ENCODE data around the gene HMCN2. TPM values are rescaled to one million over a fixed set of nuclear protein-coding genes. Genes with fewer than 3 reads are reported as not detected.

HMCN2 gene
- total RNA-seq, 2 donors from 2014 or later = 1.3 to 7.3 TPM

DNA sequence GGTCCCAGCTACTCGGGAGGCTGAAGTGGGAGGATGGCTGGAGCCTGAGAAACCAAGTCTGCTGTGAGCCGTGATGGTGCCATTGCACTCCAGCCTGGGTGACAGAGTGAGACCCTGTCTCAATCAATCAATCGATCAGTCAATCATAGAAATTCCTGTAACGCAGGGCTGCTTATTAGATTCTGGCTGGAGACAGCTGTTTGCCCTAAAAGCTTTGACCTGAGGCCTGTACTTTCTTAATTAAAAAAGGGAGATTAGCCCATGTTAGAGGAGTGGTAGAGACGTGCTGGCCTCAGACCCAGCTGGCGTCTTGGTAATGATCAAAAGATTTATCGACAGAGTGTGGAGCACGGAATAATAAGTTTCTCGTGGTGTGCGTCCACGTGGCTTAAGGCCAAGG, 40.5 kb upstream of the HMCN2 start:
- TF ChIP-seq, protein P1, sequence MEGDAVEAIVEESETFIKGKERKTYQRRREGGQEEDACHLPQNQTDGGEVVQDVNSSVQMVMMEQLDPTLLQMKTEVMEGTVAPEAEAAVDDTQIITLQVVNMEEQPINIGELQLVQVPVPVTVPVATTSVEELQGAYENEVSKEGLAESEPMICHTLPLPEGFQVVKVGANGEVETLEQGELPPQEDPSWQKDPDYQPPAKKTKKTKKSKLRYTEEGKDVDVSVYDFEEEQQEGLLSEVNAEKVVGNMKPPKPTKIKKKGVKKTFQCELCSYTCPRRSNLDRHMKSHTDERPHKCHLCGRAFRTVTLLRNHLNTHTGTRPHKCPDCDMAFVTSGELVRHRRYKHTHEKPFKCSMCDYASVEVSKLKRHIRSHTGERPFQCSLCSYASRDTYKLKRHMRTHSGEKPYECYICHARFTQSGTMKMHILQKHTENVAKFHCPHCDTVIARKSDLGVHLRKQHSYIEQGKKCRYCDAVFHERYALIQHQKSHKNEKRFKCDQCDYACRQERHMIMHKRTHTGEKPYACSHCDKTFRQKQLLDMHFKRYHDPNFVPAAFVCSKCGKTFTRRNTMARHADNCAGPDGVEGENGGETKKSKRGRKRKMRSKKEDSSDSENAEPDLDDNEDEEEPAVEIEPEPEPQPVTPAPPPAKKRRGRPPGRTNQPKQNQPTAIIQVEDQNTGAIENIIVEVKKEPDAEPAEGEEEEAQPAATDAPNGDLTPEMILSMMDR (IDR thresholded peaks at IDR 0.05) = no peak
- Histone ChIP-seq H3K27ac (no peak overlapping the region), H3K9me3 (peaks cover 7 to 16% of the 10 kb centered on the region in 2 donors), H3K4me1 (no peaks in the 10 kb centered on the region), H3K36me3 (no peaks in the 10 kb centered on the region), H3K4me3 (no peak overlapping the region), H3K27me3 (no peaks in the 10 kb centered on the region)
- DNase-seq (ENCODE audit: low spot score) = no peak

DNA sequence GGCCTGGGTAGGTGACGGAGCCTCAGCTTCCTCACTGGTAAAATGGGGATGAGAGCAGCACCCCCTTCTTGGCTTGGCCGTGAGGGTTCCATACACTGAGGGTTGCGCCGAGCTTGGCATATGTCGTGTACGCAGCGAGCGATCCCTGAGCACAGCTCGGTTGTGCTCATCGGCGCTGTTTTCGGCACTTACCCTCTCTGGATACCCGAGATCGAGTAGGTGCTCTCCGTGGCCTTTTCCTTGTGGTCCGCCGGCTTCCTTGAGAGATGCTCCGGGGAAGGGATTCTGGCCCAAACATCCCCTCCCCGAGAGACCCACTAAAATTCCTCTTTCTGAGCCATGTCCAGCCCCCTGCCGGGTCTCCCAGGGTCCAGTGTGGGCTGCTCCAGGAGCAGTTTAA, 40.0 kb upstream of the HMCN2 start:
- no peaks in the 10 kb centered on the region for H3K27me3 ChIP-seq
- TF ChIP-seq, protein P1 (IDR thresholded peaks at IDR 0.05) = no peak
- H3K4me3 ChIP-seq = no peak overlapping the region
- no peaks in the 10 kb centered on the region for H3K4me1 ChIP-seq
- H3K9me3 ChIP-seq = peaks cover 7 to 16% of the 10 kb centered on the region in 2 donors
- no peaks in the 10 kb centered on the region for H3K36me3 ChIP-seq
- H3K27ac ChIP-seq = no peak overlapping the region
- no peak for DNase-seq (ENCODE audit: low spot score)

DNA sequence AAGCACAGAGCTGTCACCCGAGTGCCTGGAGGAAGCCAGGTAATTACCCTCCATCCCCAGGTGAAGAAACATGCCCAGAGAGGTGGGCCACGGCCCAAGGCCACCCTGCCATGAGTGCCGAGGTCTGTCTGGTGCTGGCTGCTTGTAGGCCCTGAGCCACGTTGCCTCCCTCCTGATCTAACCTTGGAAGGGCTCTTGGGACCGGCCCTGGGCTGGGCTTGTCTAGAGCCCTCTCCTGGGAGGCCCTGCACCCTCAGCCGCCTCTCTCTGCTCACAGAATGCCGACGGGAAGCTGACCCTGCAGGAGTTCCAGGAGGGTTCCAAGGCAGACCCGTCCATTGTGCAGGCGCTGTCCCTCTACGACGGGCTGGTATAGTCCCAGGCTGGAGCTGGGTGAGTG, 39.4 kb upstream of the HMCN2 start:
- TF ChIP-seq, protein P1 (IDR thresholded peaks at IDR 0.05) = no peak
- H3K4me3 ChIP-seq = no peak overlapping the region
- H3K27me3 ChIP-seq = no peaks in the 10 kb centered on the region
- no peaks in the 10 kb centered on the region for H3K4me1 ChIP-seq
- no peak overlapping the region for H3K27ac ChIP-seq
- no peaks in the 10 kb centered on the region for H3K36me3 ChIP-seq
- DNase-seq (ENCODE audit: low spot score) = no peak
- H3K9me3 ChIP-seq = peaks cover 7 to 16% of the 10 kb centered on the region in 2 donors

DNA sequence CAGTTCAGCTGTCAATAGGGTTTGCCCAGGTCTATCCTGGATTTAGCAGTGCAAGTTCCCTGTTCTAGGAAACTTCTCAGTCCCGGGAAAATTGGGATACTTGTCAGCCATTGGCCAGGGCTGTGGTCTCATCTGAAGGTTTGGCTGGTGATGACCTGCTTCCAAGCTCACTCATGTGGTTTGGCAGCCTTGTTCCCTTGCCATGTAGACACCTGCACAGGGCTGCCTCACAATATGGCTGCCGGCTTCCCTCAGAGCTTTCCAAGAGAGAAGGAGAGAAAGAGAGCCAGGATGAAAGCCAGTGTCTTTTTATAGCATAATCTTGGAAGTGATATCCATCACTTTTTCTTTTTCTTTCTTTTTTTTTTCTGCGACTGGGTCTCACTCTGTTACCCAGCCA, 37.7 kb upstream of the HMCN2 start:
- H3K27ac ChIP-seq = no peak overlapping the region
- TF ChIP-seq, protein P1 (IDR thresholded peaks at IDR 0.05) = no peak
- DNase-seq (ENCODE audit: low spot score) = no peak
- no peaks in the 10 kb centered on the region for H3K4me1 ChIP-seq
- H3K27me3 ChIP-seq = no peaks in the 10 kb centered on the region
- H3K9me3 ChIP-seq = peaks cover 7 to 16% of the 10 kb centered on the region in 2 donors
- H3K36me3 ChIP-seq = no peaks in the 10 kb centered on the region
- no peak overlapping the region for H3K4me3 ChIP-seq

DNA sequence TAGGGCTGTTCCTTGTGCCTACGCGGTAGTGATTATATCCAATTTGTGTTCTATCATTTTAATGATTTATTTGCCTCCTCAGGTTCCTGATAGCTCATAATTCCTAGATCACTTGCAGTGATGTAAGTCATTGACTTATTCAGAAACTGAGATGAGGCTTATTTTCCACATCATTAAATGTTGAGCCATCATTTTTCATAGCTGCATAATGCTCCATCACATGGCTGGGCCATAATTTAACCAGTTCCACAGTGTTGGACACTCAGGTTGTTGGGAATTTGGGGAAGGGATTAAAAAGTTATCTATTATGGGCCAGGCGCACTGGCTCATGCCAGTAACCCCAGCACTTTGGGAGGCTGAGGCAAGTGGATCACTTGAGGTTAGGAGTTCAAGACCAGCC, 35.8 kb upstream of the HMCN2 start:
- Histone ChIP-seq H3K9me3 (peaks cover 7 to 16% of the 10 kb centered on the region in 2 donors), H3K4me1 (no peaks in the 10 kb centered on the region), H3K4me3 (no peak overlapping the region), H3K27me3 (no peaks in the 10 kb centered on the region), H3K27ac (no peak overlapping the region), H3K36me3 (no peaks in the 10 kb centered on the region)
- DNase-seq (ENCODE audit: low spot score) = no peak
- TF ChIP-seq, protein P1 (IDR thresholded peaks at IDR 0.05) = no peak

DNA sequence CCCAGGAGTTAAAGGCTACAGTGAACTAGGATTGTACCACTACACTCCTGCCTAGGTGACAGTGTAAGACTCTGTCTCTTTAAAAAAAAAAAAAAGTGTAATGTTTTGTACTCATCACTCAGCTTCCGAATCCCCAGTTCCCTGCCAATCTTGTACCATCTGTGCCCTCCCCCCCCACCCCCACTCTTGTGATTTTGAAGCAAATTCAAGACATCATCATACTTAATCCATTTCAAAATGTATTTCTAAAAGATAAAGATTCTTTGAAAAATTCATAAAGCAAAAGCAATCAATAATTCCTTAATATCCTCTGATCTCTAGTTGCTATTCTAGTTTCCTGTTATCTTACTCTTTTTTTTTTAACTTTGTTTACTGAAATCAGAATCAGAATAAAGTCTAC, 34.9 kb upstream of the HMCN2 start:
- no peaks in the 10 kb centered on the region for H3K27me3 ChIP-seq
- H3K9me3 ChIP-seq = peaks cover 7 to 16% of the 10 kb centered on the region in 2 donors
- H3K4me1 ChIP-seq = no peaks in the 10 kb centered on the region
- no peaks in the 10 kb centered on the region for H3K36me3 ChIP-seq
- H3K27ac ChIP-seq = no peak overlapping the region
- DNase-seq (ENCODE audit: low spot score) = no peak
- no peak overlapping the region for H3K4me3 ChIP-seq
- TF ChIP-seq, protein P1 (IDR thresholded peaks at IDR 0.05) = no peak

Data from right atrium auricular region (tissue), 2 donors.